Measurements from ENCODE around the gene ADAM10. TPM values are rescaled to one million over a fixed set of nuclear protein-coding genes. Genes with fewer than 3 reads are reported as not detected.

Gene ADAM10
- total RNA-seq, 1 experiment from 2014 or later, result 128 TPM

GRCh38 chr15:58716027-58716426 lies 33.5 kb downstream of the ADAM10 start:
- DNase-seq (ENCODE audit: low spot score), result no peak

DNA sequence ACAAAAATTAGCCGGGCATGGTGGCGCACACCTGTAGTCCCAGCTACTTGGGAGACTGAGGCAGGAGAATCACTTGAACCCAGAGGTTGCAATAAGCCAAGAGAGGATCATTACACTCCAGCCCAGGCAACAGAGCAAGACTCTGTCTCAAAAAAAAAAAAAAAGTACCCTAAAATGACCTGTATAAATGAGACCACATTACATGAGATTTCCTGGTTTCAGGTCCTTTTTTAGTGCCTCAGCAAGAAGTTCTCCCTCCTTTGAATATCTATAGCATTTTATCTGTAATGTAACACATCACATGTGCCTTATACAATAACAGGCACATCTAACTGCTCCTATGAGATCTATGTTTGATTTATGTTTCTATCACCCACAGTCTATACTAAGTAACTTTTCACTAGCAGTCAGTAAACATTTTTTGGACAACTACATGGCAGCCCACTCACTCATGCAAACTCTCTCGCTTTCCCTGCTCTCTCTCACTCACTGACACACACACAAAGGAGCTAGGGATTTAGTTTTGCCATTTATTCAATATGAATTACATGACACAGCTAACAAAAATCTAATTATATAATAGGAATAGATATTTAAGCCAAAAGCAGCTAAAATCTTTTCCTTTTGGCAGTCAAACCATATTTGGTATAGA lies 34.1 kb downstream of the ADAM10 start:
- DNase-seq (ENCODE audit: low spot score), result no peak

GRCh38 chr15:58710701-58711100 lies 38.8 kb downstream of the ADAM10 start:
- no peak for DNase-seq (ENCODE audit: low spot score)

- DNase-seq (ENCODE audit: low spot score), result no peak
Observed at GRCh38 chr15:58707397-58707796, 42.1 kb downstream of the ADAM10 start.

DNA sequence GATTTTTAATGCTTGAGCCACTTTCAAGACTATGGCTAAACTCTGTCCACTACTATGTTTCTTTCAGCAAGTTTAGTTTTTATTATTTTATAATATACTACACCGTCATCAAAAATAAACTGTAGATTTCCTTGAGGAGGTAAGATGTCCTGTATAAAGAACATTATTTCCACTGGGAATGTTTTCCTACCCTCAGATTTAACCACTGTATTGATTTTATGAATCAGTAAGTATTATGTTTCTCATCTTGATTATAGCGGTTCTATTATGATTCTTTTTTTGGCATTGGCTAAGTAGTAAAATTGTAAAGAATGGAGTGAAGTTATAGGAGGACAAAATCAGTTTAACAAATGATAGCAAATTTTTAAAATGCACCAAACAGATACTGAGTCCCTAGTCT lies 44.4 kb downstream of the ADAM10 start:
- DNase-seq (ENCODE audit: low spot score), result no peak

DNA sequence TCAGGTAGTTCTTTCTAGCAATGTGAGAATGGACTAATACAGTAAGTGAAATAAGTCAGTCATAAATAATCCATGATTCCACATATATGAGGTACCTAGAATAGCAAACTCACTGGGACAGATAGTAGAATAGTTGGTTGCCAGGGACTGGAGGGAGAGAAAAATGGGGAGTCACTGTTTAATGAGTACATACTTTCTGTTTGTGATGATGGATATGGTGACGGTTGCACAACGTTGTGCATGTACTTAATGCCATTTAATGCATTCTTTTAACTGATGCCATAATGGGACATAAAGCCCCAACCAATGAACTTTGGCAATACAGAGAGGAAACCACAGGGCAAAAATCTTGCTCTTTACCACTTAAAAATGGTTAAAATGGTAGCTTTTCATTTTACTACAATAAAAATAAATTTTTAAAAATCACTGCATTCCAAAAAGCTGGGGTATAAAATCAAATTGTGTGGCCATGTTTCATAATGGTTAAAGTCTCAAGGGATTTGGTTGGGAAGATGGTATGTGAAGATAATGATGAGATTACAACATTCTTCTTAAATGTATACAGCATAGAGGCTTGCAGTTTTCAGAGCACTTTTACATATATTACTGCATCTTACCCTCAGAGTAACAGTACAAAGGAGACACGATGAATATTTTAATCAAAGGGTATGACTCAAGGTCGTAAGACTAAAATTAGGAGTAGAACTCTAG lies 45.2 kb downstream of the ADAM10 start:
- no peak for DNase-seq (ENCODE audit: low spot score)

DNA sequence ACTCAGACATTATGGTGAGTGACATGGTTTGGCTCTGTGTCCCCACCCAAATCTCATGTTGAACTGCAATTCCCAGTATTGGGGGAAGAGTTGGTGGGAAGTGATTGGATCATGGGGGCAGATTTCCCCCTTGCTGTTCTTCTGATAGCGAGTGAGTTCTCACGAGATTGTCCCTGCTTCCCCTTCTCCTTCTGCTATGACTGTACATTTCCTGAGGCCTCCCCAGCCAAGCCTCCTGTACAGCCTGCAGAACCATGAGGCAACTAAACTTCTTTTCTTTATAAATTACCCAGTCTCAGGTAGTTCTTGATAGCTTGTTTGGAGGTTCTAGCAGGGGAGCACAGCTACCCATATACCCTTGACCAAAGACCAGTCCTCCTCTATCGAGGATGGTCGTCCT lies 45.9 kb downstream of the ADAM10 start:
- no peak for DNase-seq (ENCODE audit: low spot score)

DNA sequence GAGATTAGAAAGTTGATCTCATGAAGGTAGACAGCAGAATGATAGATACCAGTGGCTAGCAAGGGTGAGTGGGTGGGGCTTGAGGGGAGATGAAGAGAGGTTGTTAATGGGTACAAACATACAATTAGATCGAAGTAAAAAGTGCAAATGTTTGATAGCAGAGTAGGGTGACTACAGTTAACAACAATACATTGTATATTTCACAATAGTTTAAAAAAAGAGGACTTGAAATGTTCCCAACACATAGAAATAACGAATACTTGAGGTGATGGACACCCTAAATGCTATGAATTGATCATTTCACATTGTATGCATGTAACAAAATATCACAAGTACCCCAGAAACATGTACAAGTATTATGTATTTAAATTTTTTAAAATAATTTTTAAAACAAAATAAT lies 47.3 kb downstream of the ADAM10 start:
- DNase-seq (ENCODE audit: low spot score), result no peak

DNA sequence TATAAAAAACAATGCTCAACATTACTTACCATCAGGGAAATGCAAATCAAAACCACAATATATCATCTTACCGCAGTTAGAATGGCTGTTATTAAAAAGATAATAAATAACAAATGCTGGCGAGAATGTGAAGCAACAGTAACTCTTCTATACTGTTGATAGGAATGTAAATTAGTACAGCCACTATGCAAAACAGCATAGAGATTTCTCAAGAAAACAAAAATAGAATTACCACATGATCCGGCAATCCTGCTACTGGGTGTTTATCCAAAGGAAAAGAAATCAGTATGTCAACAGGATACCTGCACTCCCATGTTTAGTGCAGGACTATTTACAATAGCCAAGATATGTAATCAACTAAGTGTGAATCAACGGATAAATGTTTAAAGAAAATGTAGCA lies 48.1 kb downstream of the ADAM10 start:
- no peak for DNase-seq (ENCODE audit: low spot score)

GRCh38 chr15:58699769-58700168 lies 49.7 kb downstream of the ADAM10 start:
- no peak for DNase-seq (ENCODE audit: low spot score)

DNA sequence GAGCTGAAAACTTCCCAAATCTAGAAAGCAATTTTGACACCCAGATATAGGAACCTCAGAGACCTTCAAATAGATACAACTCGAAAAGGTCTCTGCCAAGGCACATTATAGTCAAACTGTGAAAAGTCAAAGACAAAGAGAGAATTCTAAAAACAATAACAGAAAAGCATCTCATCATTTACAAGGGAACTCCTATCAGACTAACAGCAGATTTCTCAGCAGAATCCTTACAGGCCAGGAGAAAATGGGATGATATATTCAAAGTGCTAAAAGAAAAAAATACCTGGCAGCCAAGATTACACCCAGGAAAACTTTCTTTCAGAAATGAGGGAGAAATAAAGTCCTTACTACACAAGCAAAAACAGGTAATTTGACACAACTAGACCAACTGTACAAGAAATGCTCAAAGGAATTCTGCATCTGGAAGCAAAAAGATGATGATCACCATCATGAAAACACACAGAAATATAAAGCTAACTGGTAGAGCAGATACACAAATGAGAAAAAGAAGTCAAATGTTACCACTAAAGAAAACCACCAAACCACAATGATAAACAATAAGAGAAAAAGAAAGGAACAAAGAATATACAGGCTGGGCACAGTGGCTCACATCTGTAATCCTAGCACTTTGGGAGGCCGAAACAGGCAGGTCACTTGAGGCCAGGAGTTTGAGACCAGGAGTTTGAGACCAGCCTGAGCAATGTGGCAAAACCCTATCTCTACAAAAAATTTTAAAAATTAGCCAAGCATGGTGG lies 50.4 kb downstream of the ADAM10 start:
- no peak for DNase-seq (ENCODE audit: low spot score)

DNA sequence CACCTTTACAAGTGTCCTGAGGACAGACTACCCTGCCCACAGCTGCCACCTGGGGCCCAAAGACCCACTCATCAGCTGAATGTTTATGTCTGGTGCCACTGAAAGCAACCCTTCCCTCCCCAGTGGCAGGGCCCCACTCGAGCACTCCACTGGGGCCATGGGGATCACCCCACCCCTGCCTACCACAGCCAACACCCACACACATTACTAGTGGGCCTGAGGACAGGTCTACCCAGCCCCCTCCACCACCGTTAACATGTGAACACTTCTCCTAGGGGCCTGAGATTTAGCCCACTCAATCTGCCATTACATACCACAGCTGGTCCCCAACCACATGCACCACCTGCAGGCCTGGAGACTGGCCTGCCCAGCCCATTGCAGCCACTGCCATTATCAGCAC lies 52.3 kb downstream of the ADAM10 start:
- DNase-seq (ENCODE audit: low spot score), result no peak

DNA sequence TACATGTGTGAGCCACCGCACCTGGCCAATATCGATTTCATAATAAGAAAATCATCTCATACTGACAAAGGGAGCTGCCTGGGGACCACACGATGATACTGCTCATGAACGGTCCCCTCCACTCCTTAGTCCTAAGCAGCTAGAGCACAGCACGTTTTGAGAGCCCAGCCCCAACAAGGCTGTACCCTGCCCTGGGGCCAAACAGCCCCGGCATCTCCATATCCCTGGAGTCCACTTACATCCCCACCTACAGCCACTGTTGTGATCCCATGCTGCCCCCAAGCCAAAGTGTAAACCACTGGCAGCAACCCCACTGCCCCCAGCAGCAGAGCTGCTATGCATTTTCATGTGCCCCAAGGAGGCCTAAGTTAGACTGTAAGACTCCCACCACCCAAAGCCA lies 52.8 kb downstream of the ADAM10 start:
- no peak for DNase-seq (ENCODE audit: low spot score)

DNA sequence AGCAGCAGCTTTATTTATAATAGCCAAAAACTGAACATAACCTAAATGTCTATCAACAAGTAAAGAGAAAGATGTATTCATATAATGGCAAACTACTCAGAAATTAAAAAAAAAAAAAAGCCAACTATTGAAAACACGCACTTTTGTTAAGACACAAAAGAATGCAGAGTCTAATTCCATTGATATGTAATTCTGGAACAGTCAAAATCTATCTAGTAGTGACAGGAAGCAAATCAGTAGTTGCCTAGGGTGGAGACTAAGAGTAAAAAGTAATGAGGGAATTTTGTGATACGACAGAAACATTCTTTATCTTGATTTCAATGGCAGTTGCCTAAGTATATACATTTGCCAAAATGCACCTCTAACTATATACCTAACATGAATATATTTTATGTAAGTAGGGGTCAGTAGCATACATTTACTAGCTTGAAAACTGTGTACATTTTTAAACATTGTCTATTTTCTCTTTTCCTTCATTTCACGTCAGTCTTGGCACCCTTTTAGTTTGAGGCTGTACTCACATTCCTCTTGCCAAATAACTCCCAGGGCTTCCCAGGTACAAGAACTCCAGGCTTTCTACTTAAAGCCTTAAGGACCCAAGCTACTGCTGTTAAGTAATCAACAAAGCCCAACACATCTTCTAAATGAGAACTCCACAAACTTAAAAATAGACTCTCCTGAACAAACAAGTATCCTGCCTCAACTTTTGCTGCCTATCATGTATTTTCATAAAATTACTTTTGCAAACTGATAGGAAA lies 54.7 kb downstream of the ADAM10 start:
- DNase-seq (ENCODE audit: low spot score), result no peak

- no peak for DNase-seq (ENCODE audit: low spot score)
Observed at GRCh38 chr15:58690703-58691102, 58.8 kb downstream of the ADAM10 start.

DNA sequence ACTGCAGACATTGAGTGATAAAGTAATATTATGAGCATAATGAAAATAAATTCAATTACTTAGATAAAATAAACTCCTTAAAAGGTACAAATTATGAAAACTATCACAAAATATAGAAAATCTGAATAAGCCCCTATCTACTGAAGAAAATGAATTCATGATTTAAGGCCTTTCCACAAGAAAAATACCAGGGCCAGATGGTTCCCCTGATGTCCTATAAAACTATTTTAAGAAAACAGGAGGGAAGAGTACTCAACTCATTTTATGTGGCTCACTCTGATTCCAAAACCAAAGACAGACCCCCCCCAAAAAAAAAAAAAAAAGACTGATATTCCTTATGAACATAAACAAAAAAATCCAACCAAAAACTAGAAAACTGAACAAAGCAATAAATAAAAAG lies 59.9 kb downstream of the ADAM10 start:
- DNase-seq (ENCODE audit: low spot score), result no peak

GRCh38 chr15:58686286-58686685 lies 63.2 kb downstream of the ADAM10 start:
- no peak for DNase-seq (ENCODE audit: low spot score)

DNA sequence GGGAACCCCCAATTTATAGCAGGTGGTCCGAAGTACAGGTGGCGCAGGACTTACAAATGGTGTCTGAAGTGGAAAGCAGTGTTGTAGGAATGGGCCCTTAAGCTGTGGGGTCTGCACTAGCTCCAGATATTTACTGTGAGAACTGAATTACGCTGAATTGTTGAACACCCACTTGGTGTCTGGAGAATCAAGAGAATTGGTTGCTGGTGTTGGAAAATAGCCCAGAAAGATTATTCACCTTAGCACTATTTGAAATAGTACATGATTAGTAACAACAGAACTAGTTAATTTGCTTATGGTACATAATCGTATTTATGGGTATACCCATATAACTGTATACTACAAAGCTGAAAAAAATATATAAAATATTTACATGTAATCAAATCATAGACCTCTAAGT lies 64.8 kb downstream of the ADAM10 start:
- DNase-seq (ENCODE audit: low spot score), result no peak

DNA sequence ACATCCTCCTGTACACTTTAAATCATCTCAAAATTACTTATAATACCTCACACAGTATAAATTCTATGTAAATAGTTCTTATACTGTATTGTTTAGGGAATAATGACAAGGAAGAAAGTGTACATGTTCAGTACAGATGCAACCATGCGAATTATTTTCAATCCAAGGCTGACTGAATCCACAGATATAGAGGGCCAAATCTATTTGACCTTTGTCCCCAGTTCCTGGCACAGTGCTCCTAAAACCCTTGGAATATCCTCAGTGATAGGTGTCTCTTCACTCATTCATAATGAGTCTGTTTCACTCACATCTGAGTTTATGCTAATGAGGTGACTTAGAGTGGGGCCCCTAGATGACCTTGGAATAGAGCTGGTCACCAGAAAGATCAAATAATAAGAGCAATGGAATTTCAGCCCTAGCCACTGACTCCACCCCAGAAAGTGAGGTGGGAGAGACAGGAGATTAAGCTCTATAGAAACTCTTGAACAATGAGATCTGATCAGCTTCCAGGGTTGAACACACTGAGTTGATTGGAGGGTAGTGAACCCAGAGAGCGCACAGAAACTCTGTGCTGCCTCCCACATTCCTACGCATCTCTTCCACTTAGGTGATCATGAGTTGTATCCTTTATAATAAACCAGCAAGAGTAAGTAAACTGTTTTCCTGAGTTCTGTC lies 65.3 kb downstream of the ADAM10 start:
- no peak for DNase-seq (ENCODE audit: low spot score)

DNA sequence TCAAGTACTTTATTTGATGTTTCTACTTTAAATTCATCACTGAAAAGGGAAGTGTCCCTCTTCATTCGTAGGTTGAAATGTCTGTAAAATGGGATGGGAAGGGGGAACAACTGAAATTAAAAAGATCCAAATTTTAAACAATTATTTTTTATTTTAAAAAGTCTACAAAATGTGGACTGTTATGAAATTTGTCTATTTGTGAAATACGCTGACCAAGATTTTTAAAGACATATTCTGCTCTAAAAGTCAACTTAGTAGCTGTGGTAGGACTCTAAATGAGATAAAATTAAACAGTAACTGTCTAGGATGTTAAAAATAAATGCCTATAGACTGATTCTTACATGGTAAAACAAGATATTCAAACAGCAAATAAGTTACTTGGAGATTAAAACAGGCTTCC lies 67.3 kb downstream of the ADAM10 start:
- DNase-seq (ENCODE audit: low spot score), result no peak

GRCh38 chr15:58678683-58679082 lies 70.8 kb downstream of the ADAM10 start:
- no peak for DNase-seq (ENCODE audit: low spot score)

DNA sequence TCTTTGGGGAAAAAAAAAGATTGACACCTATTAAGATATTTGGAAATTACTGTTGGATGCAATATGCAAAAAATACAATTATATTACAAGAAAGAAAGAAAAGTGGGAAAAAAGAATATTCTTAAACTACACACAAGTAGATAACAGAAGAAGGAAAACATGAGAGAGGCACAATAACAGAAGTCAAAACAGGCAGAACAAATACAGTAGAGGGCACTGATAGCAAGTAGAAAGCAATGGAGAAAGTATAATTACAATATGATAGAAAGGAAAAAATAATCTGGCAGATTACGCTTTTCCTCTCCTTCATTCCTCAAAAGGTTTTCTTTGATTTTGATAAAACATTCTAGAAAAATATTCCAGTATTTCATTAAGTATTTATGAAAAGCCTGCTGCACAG lies 72.1 kb downstream of the ADAM10 start:
- no peak for DNase-seq (ENCODE audit: low spot score)

Data from A172 (cell line).